H1 (cell line): ENCODE measurements around the gene PPM1L. TPM values are rescaled to one million over a fixed set of nuclear protein-coding genes. Genes with fewer than 3 reads are reported as not detected.

Experiments used
- CTCF ChIA-PET: fragments of 300-600 bp; sonication (Branson Sonifier 250); formaldehyde crosslinking; loops from one replicate; lab custom pipeline; 2021; ENCODE audit not compliant: partially characterized antibody; lab: Charles Lee
- POLR2A ChIA-PET: fragments of 300-600 bp; sonication (Branson Sonifier 250); formaldehyde crosslinking; loops from one replicate; lab custom pipeline; 2021; ENCODE audit warnings: inconsistent platforms; ENCODE audit not compliant: partially characterized antibody; lab: Charles Lee
- DNase-seq, 2 experiments: peaks; one replicate each; pipeline versions ENCODE4 v3.0.0 to v3.0.0-alpha.2; 2010 to 2022; ENCODE audit warnings: low spot score in 2 of 2, low read depth in 1 of 2, mixed read lengths in 1 of 2
- FAIRE-seq: peaks from 2 replicates; lab custom pipeline; 2011; peaks lifted over from hg19 to GRCh38; lab: Jason Lieb, UNC
- H2AFZ ChIP-seq: 2 replicates; pipeline ENCODE4 v1.8.1; 2012; ENCODE audit warnings: low read length, inconsistent platforms
- H2AK5ac ChIP-seq: 2 replicates; pipeline ENCODE4 v1.6.1; 2013; ENCODE audit warnings: low read depth, low read length
- H2BK120ac ChIP-seq: replicated peaks from 2 replicates; pipeline ENCODE3; 2013; ENCODE audit warnings: low read depth, low read length, inconsistent platforms
- H2BK12ac ChIP-seq: 2 replicates; pipeline ENCODE4 v1.6.1; 2013; ENCODE audit warnings: low read depth, low read length
- H2BK15ac ChIP-seq: 2 replicates; pipeline ENCODE4 v1.6.1; 2013; ENCODE audit warnings: low read length
- H2BK20ac ChIP-seq: 2 replicates; pipeline ENCODE4 v1.6.1; 2013; ENCODE audit warnings: low read length
- H2BK5ac ChIP-seq: 2 replicates; pipeline ENCODE4 v1.6.1; 2013; ENCODE audit warnings: low read depth, low read length
- H3K14ac ChIP-seq: 2 replicates; pipeline ENCODE4 v1.6.1; 2013; ENCODE audit warnings: inconsistent platforms; ENCODE audit not compliant: insufficient read length
- H3K18ac ChIP-seq: 2 replicates; pipeline ENCODE4 v1.6.1; 2013; ENCODE audit warnings: low read length; ENCODE audit errors: extremely low read depth
- H3K23ac ChIP-seq: 2 replicates; pipeline ENCODE4 v1.6.1; 2013; ENCODE audit warnings: inconsistent platforms; ENCODE audit not compliant: insufficient read length
- H3K23me2 ChIP-seq: 2 replicates; pipeline ENCODE4 v1.6.1; 2013; ENCODE audit warnings: low read depth, low read length
- H3K27ac ChIP-seq: 2 replicates; pipeline ENCODE4 v1.6.1; 2011; ENCODE audit warnings: low read depth, low read length, inconsistent platforms
- H3K27me3 ChIP-seq, 4 experiments: replicated peaks in 1 of 4; 1 replicate in 1 of 4; 2 replicates in 3 of 4; pipeline versions ENCODE4 v1.6.1 to v1.8.1; 2011 to 2013; ENCODE audit warnings: low read length in 3 of 4, mild to moderate bottlenecking in 3 of 4, inconsistent platforms in 2 of 4, mixed read lengths in 2 of 4, moderate library complexity in 1 of 4; ENCODE audit not compliant: control insufficient read depth in 3 of 4, insufficient read depth in 3 of 4; ENCODE audit errors: extremely low read depth in 1 of 4
- H3K36me3 ChIP-seq, 4 experiments: 2 replicates each; pipeline versions ENCODE4 v1.6.1 to v1.8.1; 2011 to 2013; ENCODE audit warnings: mild to moderate bottlenecking in 4 of 4, low read length in 3 of 4, moderate library complexity in 2 of 4, control low read depth in 1 of 4, inconsistent platforms in 1 of 4; ENCODE audit not compliant: insufficient read depth in 4 of 4, control insufficient read depth in 2 of 4
- H3K4ac ChIP-seq: replicated peaks from 2 replicates; pipeline ENCODE3; 2013; ENCODE audit warnings: low read length, low read depth, mixed read lengths, inconsistent platforms; ENCODE audit not compliant: insufficient read length
- H3K4me1 ChIP-seq, 4 experiments: replicated peaks in 1 of 4; 1 replicate in 1 of 4; 2 replicates in 3 of 4; pipeline versions ENCODE4 v1.6.1 to v1.8.1; 2011 to 2013; ENCODE audit warnings: low read length in 3 of 4, inconsistent platforms in 2 of 4, mixed read lengths in 1 of 4; ENCODE audit not compliant: insufficient read depth in 4 of 4, control insufficient read depth in 3 of 4
- H3K4me2 ChIP-seq, 2 experiments: 2 replicates each; pipeline versions ENCODE4 v1.6.1 to v1.8.1; 2011 to 2013; ENCODE audit warnings: low read depth in 2 of 2, low read length in 2 of 2, control low read depth in 1 of 2, inconsistent platforms in 1 of 2, mild to moderate bottlenecking in 1 of 2; ENCODE audit not compliant: insufficient read depth in 1 of 2
- H3K4me3 ChIP-seq, 4 experiments: fragments of 200-600, 300-600 bp in 1 of 4; sonication (generic), shearing (Covaris generic), sonication (Bioruptor Twin) in 1 of 4; 2 replicates each; pipeline versions ENCODE4 v1.5.1 to v1.8.1; 2011 to 2016; ENCODE audit warnings: low read length in 4 of 4, low read depth in 3 of 4, control low read depth in 2 of 4, inconsistent platforms in 2 of 4, mild to moderate bottlenecking in 2 of 4, mixed read lengths in 1 of 4, moderate library complexity in 1 of 4; ENCODE audit not compliant: insufficient read depth in 2 of 4; ENCODE audit errors: extremely low read depth in 1 of 4
- H3K56ac ChIP-seq: replicated peaks from 2 replicates; pipeline ENCODE3; 2013; ENCODE audit warnings: low read depth, mild to moderate bottlenecking, mixed read lengths, low read length, inconsistent platforms; ENCODE audit not compliant: insufficient read length
- H3K79me1 ChIP-seq: 2 replicates; pipeline ENCODE4 v1.6.1; 2013; ENCODE audit warnings: low read depth, low read length, control low read depth
- H3K79me2 ChIP-seq, 2 experiments: 2 replicates each; pipeline versions ENCODE4 v1.6.1 to v1.8.1; 2012 to 2013; ENCODE audit warnings: low read length in 2 of 2, mild to moderate bottlenecking in 2 of 2, inconsistent platforms in 1 of 2; ENCODE audit not compliant: insufficient read depth in 2 of 2, control insufficient read depth in 1 of 2
- H3K9ac ChIP-seq, 4 experiments: replicated peaks in 1 of 4; 1 replicate in 1 of 4; 2 replicates in 3 of 4; pipeline versions ENCODE4 v1.6.1 to v1.8.1; 2011 to 2013; ENCODE audit warnings: low read depth in 3 of 4, low read length in 3 of 4, control low read depth in 2 of 4, mild to moderate bottlenecking in 2 of 4, moderate library complexity in 2 of 4, inconsistent platforms in 1 of 4; ENCODE audit errors: extremely low read depth in 1 of 4
- H3K9me3 ChIP-seq, 2 experiments: 2 replicates each; pipeline versions ENCODE4 v1.6.1 to v1.8.1; 2012 to 2013; ENCODE audit warnings: mild to moderate bottlenecking in 2 of 2, moderate library complexity in 2 of 2, control low read depth in 1 of 2, inconsistent platforms in 1 of 2, low read depth in 1 of 2, low read length in 1 of 2, mixed read lengths in 1 of 2; ENCODE audit not compliant: insufficient read depth in 2 of 2
- H4K20me1 ChIP-seq, 2 experiments: replicated peaks in 1 of 2; 2 replicates each; pipeline versions ENCODE3 to v1.8.1; 2011 to 2013; ENCODE audit warnings: inconsistent platforms in 2 of 2, low read length in 2 of 2, mild to moderate bottlenecking in 1 of 2; ENCODE audit not compliant: insufficient read depth in 2 of 2, control insufficient read depth in 1 of 2
- H4K5ac ChIP-seq: 2 replicates; pipeline ENCODE4 v1.6.1; 2013; ENCODE audit warnings: low read length, low read depth, mixed read lengths, inconsistent platforms; ENCODE audit not compliant: insufficient read length
- H4K8ac ChIP-seq: 2 replicates; pipeline ENCODE4 v1.8.0; 2013; ENCODE audit warnings: mild to moderate bottlenecking, moderate library complexity, low read length, inconsistent platforms; ENCODE audit not compliant: insufficient read depth; ENCODE audit errors: extremely low read depth
- H4K91ac ChIP-seq: replicated peaks from 2 replicates; pipeline ENCODE3; 2013; ENCODE audit warnings: low read length, mixed read lengths, inconsistent platforms; ENCODE audit not compliant: insufficient read length
- BCL11A ChIP-seq, 2 experiments: IDR thresholded peaks; one replicate each; pipeline ENCODE4 v1.6.1; 2011; ENCODE audit warnings: low read depth in 2 of 2, low read length in 2 of 2, mild to moderate bottlenecking in 2 of 2
- CEBPB ChIP-seq: IDR thresholded peaks from 2 replicates; pipeline ENCODE4 v1.6.1; 2012; ENCODE audit warnings: low read depth, low read length
- GTF2F1 ChIP-seq: IDR thresholded peaks from 2 replicates; pipeline ENCODE4 v1.6.1; 2012; ENCODE audit warnings: low read depth, low read length, improper control_type of control experiment, borderline replicate concordance
- HDAC2 ChIP-seq, 2 experiments: fragments of 300-600 bp in 1 of 2; sonication (generic) in 1 of 2; IDR thresholded peaks; 2 replicates each; pipeline ENCODE4 v1.6.1; 2011 to 2012; ENCODE audit warnings: low read depth in 2 of 2, low read length in 2 of 2, mild to moderate bottlenecking in 2 of 2, moderate library complexity in 2 of 2, borderline replicate concordance in 1 of 2, inconsistent platforms in 1 of 2
- JUN ChIP-seq: IDR thresholded peaks from 2 replicates; pipeline ENCODE4 v1.6.1; 2011; ENCODE audit warnings: low read depth, mild to moderate bottlenecking, improper control_type of control experiment, low read length
- PHF8 ChIP-seq: fragments of 200-600 bp; sonication (generic); conservative IDR thresholded peaks from 2 replicates; pipeline ENCODE4 v1.7.1; 2012; ENCODE audit warnings: low read depth, mild to moderate bottlenecking, inconsistent platforms, low read length, moderate library complexity
- RFX5 ChIP-seq: IDR thresholded peaks from 2 replicates; pipeline ENCODE4 v1.6.1; 2011; ENCODE audit warnings: low read depth, low read length, improper control_type of control experiment, borderline replicate concordance
- RNF2 ChIP-seq: fragments of 200-900, 300-1000 bp; sonication (generic); IDR thresholded peaks from 2 replicates; pipeline ENCODE4 v1.7.1; 2016; ENCODE audit warnings: borderline replicate concordance, low read depth, mild to moderate bottlenecking, antibody characterized with exemption, low read length; ENCODE audit not compliant: poor library complexity, severe bottlenecking; ENCODE audit errors: missing control alignments
- SRF ChIP-seq: IDR thresholded peaks from 2 replicates; pipeline ENCODE4 v1.6.1; 2011; ENCODE audit warnings: mild to moderate bottlenecking, low read depth, low read length, moderate library complexity
- polyA plus RNA-seq, 7 experiments: library from polyadenylated mRNA; depleted of rRNA in 3 of 7; stranded (reverse) in 5 of 7; unstranded in 2 of 7; fragments of >200 nt in 5 of 7; fragments of 200-250 nt in 2 of 7; gene quantifications; 1 replicate in 5 of 7; 2 replicates in 1 of 7; 4 replicates in 1 of 7; pipeline versions ENCODE4 v1.2.1 to v1.2.3, GENCODE V29; 2011 to 2013; ENCODE audit warnings: missing spikeins in 2 of 7, mixed read lengths in 2 of 7
- total RNA-seq: library from RNA; stranded (reverse); fragmentation: NEBNext Ultra II Directional; extraction: Animal tissue kit (Norgen Biotek cat#: 25700); gene quantifications from 2 replicates; pipeline ENCODE4 v1.2.1, GENCODE V29; 2021
- TF ChIP-seq, protein P1 (sequence below): IDR thresholded peaks from 2 replicates; pipeline ENCODE4 v1.6.1; 2012; ENCODE audit warnings: inconsistent platforms
- TF ChIP-seq, protein P2 (sequence below): IDR thresholded peaks from 2 replicates; pipeline ENCODE4 v1.6.1; 2012; ENCODE audit warnings: inconsistent platforms
- TF ChIP-seq, protein P3 (sequence below): IDR thresholded peaks from 2 replicates; pipeline ENCODE4 v1.6.1; 2012; ENCODE audit warnings: low read length, inconsistent platforms

Gene PPM1L
- total and polyA plus RNA-seq, 2 of the 8 experiments (the other 6 are each of a cell fraction or from before 2014, with no cell fraction given), result 2.8 to 18.1 TPM

DNA sequence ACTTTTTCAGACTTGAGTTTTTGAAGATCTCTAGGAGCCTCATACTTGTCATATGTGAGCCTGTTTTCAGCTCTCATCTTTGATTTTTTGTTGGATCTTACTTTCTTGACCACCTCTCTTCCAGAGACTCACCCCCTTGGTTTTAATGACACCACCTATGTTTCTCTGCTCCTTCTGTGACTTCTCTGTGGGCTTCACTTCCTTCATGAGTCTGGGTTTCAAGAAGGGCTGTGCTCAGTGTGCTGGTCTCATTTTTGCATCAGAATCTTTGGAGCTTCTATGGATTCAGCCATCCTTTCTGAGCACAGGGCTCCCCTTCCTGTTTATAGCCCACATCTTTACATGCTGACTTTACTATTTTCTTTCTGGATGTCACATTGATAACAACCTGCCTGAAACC, 17.7 kb downstream of the PPM1L start:
- DNase-seq (no peak), FAIRE-seq (no peak)
- H3K56ac ChIP-seq, result no peak overlapping the region
- no peak overlapping the region for H3K4me2 ChIP-seq
- no peak overlapping the region for H2AK5ac ChIP-seq
- H3K27me3 ChIP-seq, result no peaks in the 10 kb centered on the region
- no peak overlapping the region for H2BK20ac ChIP-seq
- no peak overlapping the region for H4K91ac ChIP-seq
- no peak overlapping the region for H3K9ac ChIP-seq
- H4K5ac ChIP-seq, result no peak overlapping the region
- H3K23me2 ChIP-seq, result no peaks in the 10 kb centered on the region
- no peaks in the 10 kb centered on the region for H4K20me1 ChIP-seq
- no peak overlapping the region for H2BK12ac ChIP-seq
- POLR2A ChIA-PET, result no interaction called here
- no peak overlapping the region for H3K4me3 ChIP-seq
- no peaks in the 10 kb centered on the region for H3K36me3 ChIP-seq
- no peak overlapping the region for H2AFZ ChIP-seq
- H3K4me1 ChIP-seq, result no peaks in the 10 kb centered on the region
- H3K18ac ChIP-seq, result no peak overlapping the region
- H2BK5ac ChIP-seq, result no peak overlapping the region
- no peak overlapping the region for H3K4ac ChIP-seq
- H3K14ac ChIP-seq, result no peak overlapping the region
- H2BK120ac ChIP-seq, result no peak overlapping the region
- H4K8ac ChIP-seq, result no peak overlapping the region
- H3K27ac ChIP-seq, result no peak overlapping the region
- no peaks in the 10 kb centered on the region; a peak in 1 of 4 replicates for H3K79me2 ChIP-seq
- CTCF ChIA-PET, result no interaction called here
- H3K79me1 ChIP-seq, result no peaks in the 10 kb centered on the region; the same call in 1 of the 2 replicates
- H2BK15ac ChIP-seq, result no peak overlapping the region
- H3K9me3 ChIP-seq, result no peaks in the 10 kb centered on the region
- H3K23ac ChIP-seq, result no peak overlapping the region
- TF ChIP-seq, protein P1, sequence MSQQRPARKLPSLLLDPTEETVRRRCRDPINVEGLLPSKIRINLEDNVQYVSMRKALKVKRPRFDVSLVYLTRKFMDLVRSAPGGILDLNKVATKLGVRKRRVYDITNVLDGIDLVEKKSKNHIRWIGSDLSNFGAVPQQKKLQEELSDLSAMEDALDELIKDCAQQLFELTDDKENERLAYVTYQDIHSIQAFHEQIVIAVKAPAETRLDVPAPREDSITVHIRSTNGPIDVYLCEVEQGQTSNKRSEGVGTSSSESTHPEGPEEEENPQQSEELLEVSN, result no peak
- no peak for TF ChIP-seq HDAC2 (IDR thresholded peaks at IDR 0.05; ENCODE audit: borderline replicate concordance in 1 of 2, low read depth in 2 of 2, low read length in 2 of 2)
- no peak for TF ChIP-seq BCL11A (IDR thresholded peaks at IDR 0.05; ENCODE audit: low read depth in 2 of 2, low read length in 2 of 2)
- TF ChIP-seq, protein P2, sequence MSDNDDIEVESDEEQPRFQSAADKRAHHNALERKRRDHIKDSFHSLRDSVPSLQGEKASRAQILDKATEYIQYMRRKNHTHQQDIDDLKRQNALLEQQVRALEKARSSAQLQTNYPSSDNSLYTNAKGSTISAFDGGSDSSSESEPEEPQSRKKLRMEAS, result no peak
- TF ChIP-seq CEBPB, result no peak
- TF ChIP-seq GTF2F1, result no peak
- no peak for TF ChIP-seq RNF2
- no peak for TF ChIP-seq RFX5
- no peak for TF ChIP-seq PHF8
- TF ChIP-seq SRF, result no peak
- TF ChIP-seq JUN, result no peak
- TF ChIP-seq, protein P3, sequence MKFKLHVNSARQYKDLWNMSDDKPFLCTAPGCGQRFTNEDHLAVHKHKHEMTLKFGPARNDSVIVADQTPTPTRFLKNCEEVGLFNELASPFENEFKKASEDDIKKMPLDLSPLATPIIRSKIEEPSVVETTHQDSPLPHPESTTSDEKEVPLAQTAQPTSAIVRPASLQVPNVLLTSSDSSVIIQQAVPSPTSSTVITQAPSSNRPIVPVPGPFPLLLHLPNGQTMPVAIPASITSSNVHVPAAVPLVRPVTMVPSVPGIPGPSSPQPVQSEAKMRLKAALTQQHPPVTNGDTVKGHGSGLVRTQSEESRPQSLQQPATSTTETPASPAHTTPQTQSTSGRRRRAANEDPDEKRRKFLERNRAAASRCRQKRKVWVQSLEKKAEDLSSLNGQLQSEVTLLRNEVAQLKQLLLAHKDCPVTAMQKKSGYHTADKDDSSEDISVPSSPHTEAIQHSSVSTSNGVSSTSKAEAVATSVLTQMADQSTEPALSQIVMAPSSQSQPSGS, result no peak
